ENCODE measurements around the gene CSTPP1.

Gene CSTPP1

DNA sequence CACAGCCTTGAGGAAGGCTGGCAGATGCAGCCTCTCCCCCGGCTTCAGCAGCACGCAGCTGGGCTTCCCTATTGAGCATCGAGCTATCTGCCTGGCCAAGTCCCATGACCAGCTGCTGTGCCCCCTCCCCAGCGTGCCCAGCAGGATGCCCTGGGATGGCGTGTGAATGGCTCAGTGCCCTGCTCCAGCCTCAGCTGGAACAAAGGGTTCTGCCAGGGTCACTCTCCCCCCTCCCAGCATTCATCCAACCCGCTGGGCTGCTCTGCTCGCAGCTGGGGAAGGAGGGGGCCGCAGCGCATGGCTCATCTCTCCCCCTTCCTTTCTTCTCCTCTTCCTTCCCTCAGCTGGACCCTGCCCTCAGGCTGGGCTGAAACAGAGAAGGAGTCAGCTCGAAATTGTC lies 32.7 kb upstream of the CSTPP1 start:
- TF ChIP-seq, protein P1, sequence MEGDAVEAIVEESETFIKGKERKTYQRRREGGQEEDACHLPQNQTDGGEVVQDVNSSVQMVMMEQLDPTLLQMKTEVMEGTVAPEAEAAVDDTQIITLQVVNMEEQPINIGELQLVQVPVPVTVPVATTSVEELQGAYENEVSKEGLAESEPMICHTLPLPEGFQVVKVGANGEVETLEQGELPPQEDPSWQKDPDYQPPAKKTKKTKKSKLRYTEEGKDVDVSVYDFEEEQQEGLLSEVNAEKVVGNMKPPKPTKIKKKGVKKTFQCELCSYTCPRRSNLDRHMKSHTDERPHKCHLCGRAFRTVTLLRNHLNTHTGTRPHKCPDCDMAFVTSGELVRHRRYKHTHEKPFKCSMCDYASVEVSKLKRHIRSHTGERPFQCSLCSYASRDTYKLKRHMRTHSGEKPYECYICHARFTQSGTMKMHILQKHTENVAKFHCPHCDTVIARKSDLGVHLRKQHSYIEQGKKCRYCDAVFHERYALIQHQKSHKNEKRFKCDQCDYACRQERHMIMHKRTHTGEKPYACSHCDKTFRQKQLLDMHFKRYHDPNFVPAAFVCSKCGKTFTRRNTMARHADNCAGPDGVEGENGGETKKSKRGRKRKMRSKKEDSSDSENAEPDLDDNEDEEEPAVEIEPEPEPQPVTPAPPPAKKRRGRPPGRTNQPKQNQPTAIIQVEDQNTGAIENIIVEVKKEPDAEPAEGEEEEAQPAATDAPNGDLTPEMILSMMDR (conservative IDR thresholded peaks at IDR 0.05; ENCODE audit: low read depth, low read length): no peak
- no peaks in the 10 kb centered on the region for H3K27me3 ChIP-seq (ENCODE audit: insufficient read depth, low read depth)
- no peak overlapping the region for H3K4me2 ChIP-seq
- no peak overlapping the region for H3K4me3 ChIP-seq (IDR thresholded peaks at IDR 0.05; ENCODE audit: insufficient read depth, low read depth, low read length)
- no peaks in the 10 kb centered on the region for H3K36me3 ChIP-seq (ENCODE audit: insufficient read depth)
- H3K9ac ChIP-seq: no peak overlapping the region
- H3K79me2 ChIP-seq (ENCODE audit: insufficient read depth, low read depth): no peaks in the 10 kb centered on the region
- no peaks in the 10 kb centered on the region for H3K4me1 ChIP-seq (ENCODE audit: low read depth, poor library complexity, severe bottlenecking)
- H3K27ac ChIP-seq: no peak overlapping the region
- H4K20me1 ChIP-seq (ENCODE audit: insufficient read depth): no peaks in the 10 kb centered on the region
- no peak overlapping the region for H2AFZ ChIP-seq (ENCODE audit: low read depth)

DNA sequence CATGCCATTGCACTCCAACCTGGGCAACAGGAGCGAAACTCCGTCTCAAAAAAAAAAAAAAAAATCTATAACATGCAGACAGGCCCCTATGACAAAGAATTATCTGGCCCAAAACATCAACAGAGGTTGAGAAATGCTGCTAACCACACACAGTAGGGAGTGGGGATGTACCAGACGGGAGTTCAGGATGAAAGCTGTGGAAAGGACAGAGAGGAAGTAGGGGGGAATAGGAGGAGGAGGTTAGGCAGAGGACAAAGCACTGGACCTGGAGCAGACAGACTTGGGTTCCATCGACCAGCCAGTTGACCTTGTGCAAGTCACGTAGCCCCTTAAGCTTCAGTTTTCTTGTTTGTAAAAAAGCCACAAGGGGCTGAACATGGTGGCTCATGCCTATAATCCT lies 30.8 kb upstream of the CSTPP1 start:
- H4K20me1 ChIP-seq (ENCODE audit: insufficient read depth): no peaks in the 10 kb centered on the region
- no peaks in the 10 kb centered on the region for H3K36me3 ChIP-seq (ENCODE audit: insufficient read depth)
- H3K27ac ChIP-seq: no peak overlapping the region
- H3K4me3 ChIP-seq (IDR thresholded peaks at IDR 0.05; ENCODE audit: insufficient read depth, low read depth, low read length): no peak overlapping the region
- H2AFZ ChIP-seq (ENCODE audit: low read depth): no peak overlapping the region
- H3K79me2 ChIP-seq (ENCODE audit: insufficient read depth, low read depth): no peaks in the 10 kb centered on the region
- TF ChIP-seq, protein P1 (conservative IDR thresholded peaks at IDR 0.05; ENCODE audit: low read depth, low read length): no peak
- no peak overlapping the region for H3K9ac ChIP-seq
- no peak overlapping the region for H3K4me2 ChIP-seq
- H3K27me3 ChIP-seq (ENCODE audit: insufficient read depth, low read depth): no peaks in the 10 kb centered on the region
- H3K4me1 ChIP-seq (ENCODE audit: low read depth, poor library complexity, severe bottlenecking): no peaks in the 10 kb centered on the region

DNA sequence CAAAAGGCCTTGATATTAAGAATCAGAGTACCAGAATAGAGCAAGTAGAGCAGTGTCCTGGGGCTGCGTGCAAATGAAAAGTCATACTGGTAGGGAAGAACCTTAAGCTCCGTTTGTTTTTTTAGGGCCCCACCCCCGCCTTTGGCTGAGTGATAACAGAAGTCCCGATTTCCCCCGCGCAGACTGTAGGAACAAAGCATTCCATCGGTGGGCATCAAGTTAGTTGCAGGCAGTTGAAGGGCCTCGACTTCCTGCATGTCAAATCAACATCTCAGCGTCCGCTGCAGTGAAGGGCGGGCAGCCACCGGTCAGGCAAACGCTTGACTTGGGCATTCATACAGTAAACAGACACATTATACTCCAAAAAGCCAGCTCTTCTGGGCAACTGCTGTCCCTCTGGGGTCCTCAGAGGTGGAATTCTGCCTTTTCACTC lies 29.9 kb upstream of the CSTPP1 start:
- no peaks in the 10 kb centered on the region for H4K20me1 ChIP-seq (ENCODE audit: insufficient read depth)
- H3K4me2 ChIP-seq: no peak overlapping the region
- no peak overlapping the region for H3K9ac ChIP-seq
- H2AFZ ChIP-seq (ENCODE audit: low read depth): no peak overlapping the region
- TF ChIP-seq, protein P1 (conservative IDR thresholded peaks at IDR 0.05; ENCODE audit: low read depth, low read length): no peak
- no peaks in the 10 kb centered on the region for H3K4me1 ChIP-seq (ENCODE audit: low read depth, poor library complexity, severe bottlenecking)
- H3K79me2 ChIP-seq (ENCODE audit: insufficient read depth, low read depth): no peaks in the 10 kb centered on the region
- H3K27ac ChIP-seq: no peak overlapping the region
- H3K36me3 ChIP-seq (ENCODE audit: insufficient read depth): no peaks in the 10 kb centered on the region
- no peaks in the 10 kb centered on the region for H3K27me3 ChIP-seq (ENCODE audit: insufficient read depth, low read depth)
- H3K4me3 ChIP-seq (IDR thresholded peaks at IDR 0.05; ENCODE audit: insufficient read depth, low read depth, low read length): no peak overlapping the region

DNA sequence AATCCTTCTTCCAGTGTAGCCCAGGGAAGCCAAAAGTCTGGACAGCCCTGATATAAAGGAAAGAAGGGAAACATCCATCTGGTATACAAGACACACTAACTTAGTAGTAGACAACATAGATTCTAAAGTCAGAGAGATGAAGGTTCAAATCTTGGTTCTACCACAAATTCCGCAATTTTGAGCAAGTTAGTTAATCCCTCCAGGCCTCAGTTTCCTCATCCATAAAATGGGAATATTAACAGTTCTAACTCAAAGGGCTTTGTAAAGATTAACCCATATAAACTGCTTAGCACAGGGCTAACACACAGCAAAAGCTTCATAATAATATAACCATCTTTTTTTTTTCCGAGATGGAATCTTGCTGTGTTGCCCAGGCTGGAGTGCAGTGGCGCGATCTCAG lies 29.0 kb upstream of the CSTPP1 start:
- Histone ChIP-seq H3K4me1 (ENCODE audit: low read depth, poor library complexity, severe bottlenecking) (no peaks in the 10 kb centered on the region), H3K27me3 (ENCODE audit: insufficient read depth, low read depth) (no peaks in the 10 kb centered on the region), H3K36me3 (ENCODE audit: insufficient read depth) (no peaks in the 10 kb centered on the region), H3K79me2 (ENCODE audit: insufficient read depth, low read depth) (no peaks in the 10 kb centered on the region), H2AFZ (ENCODE audit: low read depth) (no peak overlapping the region), H3K9ac (no peak overlapping the region), H4K20me1 (ENCODE audit: insufficient read depth) (no peaks in the 10 kb centered on the region), H3K4me3 (IDR thresholded peaks at IDR 0.05; ENCODE audit: insufficient read depth, low read depth, low read length) (no peak overlapping the region), H3K27ac (no peak overlapping the region), H3K4me2 (no peak overlapping the region)
- TF ChIP-seq, protein P1 (conservative IDR thresholded peaks at IDR 0.05; ENCODE audit: low read depth, low read length): no peak

All from KMS-11 (cell line).